Stimulated activated naive CD4-positive, alpha-beta T cell (primary cell): Measurements from ENCODE around the gene TMEM143.
"Not testable (repeated sequence)": the region's sequence is repeated elsewhere in the genome, so short reads cannot be mapped to it uniquely, and the experiment has no call there.

Experiments used
- DNase-seq, 6 experiments: peaks; one replicate each; lab custom pipeline; 2025; lab: John Stamatoyannopoulos, UW

TMEM143 gene

GRCh38 chr19:48363810-48364597, at the start of gene TMEM143, which contains the start of gene SYNGR4:
Gene TMEM143, minus strand, starts transcription at chr19:48363940. Its CDS starts 20 bp downstream, at chr19:48363920.
Gene SYNGR4, plus strand, starts transcription at chr19:48364367. Its CDS starts 1,476 bp downstream, at chr19:48365843.
- DNase-seq: peak; percentile 95 to 99 (median 98)

DNA sequence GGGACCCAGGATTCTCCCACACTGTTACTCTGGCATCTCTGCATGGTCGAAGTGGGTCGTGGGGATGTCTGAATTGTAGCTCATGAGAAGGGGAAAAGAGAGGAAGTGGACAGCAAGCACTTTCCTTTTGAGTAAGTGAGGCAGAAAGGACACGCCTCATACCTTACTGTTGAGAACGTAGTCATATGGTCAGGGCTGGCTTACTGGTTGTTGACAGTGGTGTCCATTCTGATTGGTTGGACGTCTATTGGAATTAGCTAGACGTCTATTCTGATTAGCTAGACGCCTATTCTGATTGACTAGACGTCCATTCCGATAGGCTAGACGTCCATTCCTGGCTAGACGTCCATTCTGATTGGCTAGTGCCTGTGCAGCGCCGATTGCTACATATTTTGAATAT, 42.1 kb upstream of the TMEM143 start:
- DNase-seq: no peak

- no peak for DNase-seq
Observed at GRCh38 chr19:48405010-48405659, 41.4 kb upstream of the TMEM143 start.

- DNase-seq: peak in 3 of 6 experiments; percentile 7 to 51 (median 33)
Observed at GRCh38 chr19:48403606-48404005, 39.9 kb upstream of the TMEM143 start.

DNA sequence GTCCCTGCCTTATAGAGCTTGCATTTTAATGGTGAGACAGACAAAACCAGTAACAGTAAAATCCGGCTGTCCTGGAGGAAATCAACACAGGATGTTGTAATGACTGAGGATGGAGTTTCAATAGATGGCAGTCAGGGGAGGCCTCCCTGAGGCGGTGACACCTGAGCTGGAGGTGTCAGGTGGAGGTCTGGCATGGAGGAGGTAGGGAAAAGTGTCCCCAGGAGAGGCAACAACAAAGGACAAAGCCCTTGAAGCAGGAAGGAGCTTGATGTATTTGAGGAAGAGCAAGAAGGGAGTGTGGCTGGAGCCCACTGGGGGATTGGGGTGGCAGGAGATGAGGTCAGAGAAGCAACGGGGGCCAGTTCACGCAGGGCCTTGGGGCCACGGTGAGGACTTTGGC, 37.5 kb upstream of the TMEM143 start:
- no peak for DNase-seq

GRCh38 chr19:48400018-48400742, 36.4 kb upstream of the TMEM143 start:
- DNase-seq: peak in 4 of 6 experiments; percentile 20 to 51 (median 32)

DNA sequence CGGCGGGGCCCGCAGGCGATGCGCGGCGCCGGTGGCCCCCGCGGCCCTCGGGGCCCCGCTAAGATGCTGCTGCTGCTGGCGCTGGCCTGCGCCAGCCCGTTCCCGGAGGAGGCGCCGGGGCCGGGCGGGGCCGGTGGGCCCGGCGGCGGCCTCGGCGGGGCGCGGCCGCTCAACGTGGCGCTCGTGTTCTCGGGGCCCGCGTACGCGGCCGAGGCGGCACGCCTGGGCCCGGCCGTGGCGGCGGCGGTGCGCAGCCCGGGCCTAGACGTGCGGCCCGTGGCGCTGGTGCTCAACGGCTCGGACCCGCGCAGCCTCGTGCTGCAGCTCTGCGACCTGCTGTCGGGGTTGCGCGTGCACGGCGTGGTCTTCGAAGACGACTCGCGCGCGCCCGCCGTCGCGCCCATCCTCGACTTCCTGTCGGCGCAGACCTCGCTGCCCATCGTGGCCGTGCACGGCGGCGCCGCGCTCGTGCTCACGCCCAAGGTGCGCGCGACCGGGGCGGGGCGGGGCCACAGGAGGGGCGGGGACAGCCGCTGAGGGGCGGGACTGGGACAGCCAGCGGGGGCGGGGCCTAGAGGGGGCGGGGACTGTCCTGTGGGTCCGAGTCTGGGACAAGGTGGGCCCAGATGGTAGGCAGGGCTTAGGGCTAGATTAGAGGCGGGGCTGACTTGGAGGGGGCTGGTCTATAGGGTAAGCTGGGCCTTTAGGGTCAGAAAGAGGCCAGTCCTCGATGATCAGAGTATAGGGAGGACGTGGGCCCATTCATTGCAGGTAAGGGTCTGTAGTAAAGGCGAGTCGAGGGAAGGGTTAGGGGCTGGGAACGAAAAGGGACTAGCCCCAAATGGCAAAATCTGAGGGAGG, 34.9 kb upstream of the TMEM143 start:
- peak; percentile 71 to 85 (median 78) for DNase-seq

DNA sequence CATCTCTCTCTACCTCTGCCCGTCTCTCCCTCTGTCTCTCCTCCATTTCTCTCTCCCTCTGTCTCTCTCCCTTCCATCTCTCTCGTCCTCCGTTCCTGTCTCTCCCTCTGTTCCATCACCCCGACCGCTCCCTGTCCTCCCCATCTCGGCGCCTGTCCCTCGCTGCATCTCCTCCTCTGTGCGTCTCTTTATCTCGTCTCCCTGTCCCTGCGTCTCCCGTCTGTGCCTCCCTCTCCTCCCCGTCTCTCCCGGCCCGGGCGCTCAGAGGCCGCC, 34.3 kb upstream of the TMEM143 start:
- peak in 1 of 6 experiments; percentile 58 for DNase-seq

GRCh38 chr19:48397263-48398101, 33.7 kb upstream of the TMEM143 start:
- DNase-seq: no peak

- DNase-seq: no peak
Observed at GRCh38 chr19:48396824-48397176, 33.1 kb upstream of the TMEM143 start.

DNA sequence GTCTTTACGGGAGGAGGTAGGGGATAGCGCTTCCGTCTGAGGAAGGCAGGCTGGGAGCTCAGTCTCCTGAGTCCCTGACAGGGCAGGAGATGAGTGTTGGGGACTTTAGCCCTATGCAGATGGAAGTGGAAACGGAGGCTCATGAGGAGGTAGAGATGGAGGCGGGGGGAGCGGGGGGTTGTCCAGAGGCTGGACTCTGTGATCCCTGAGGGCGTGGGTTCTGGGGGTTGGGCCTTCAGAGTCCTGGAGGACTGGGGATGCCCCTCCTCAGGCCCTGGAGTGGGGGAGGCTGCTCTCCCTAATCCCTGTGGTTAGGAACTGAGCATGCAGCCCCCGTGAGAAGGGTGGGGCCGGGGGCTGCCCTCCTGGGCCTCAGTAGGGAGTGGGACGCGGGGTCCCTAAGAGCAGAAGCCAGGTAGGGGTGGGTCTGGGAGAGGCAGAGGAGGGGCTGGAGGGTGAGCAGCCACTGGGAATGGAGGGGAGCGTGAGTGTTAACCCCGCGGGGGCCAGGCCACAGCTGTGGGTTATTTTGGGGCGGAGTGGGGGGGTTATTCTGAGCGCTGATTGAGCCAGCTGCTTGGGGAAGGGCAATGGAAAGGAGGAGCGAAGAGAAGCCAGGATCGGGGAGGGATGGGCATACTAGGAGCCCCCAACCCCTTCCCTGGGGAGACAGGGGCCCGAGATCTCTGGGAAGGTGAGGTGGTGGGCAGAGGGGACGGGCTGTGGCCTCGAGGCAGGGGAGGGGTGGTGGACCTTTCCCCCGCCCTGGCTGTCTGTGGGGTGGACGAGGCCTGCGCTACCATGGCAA, 32.5 kb upstream of the TMEM143 start:
- no peak for DNase-seq

DNA sequence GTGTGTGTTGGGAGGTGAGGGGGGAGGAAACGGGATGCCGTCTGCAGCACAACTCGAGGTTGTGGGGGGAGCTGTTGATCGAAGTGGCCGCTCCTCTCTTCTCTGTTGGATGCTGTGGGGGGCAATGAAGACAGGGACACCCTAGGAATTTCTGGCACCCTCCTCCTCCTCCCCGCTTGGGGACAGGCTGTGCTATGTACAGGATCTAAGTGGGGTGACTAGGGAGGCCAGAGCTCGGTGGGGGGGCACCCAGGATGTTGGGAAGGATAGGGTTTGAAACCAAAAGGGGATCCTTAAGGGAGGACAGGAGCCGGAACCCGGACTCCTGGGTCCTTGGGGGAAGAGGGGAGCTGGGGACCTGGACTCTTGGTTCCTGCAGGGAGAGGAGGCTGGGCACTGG, 31.8 kb upstream of the TMEM143 start:
- no peak for DNase-seq

DNA sequence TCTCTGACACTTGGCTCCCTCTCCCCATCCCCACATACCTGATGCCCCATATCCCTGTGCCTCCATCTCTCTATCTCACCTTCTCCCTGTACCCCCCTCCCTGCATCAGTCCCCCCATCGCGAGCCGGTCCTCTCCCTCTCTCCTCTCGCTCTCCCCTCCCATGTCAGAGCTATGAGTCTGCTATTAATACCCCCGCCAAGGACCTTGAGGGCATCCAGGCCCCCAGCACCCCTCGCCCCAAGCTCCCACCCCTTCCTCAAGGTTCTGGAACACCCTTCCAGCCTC, 31.4 kb upstream of the TMEM143 start:
- no peak for DNase-seq

- peak in 1 of 6 experiments; percentile 11 for DNase-seq
Observed at GRCh38 chr19:48394331-48395169, 30.8 kb upstream of the TMEM143 start.

DNA sequence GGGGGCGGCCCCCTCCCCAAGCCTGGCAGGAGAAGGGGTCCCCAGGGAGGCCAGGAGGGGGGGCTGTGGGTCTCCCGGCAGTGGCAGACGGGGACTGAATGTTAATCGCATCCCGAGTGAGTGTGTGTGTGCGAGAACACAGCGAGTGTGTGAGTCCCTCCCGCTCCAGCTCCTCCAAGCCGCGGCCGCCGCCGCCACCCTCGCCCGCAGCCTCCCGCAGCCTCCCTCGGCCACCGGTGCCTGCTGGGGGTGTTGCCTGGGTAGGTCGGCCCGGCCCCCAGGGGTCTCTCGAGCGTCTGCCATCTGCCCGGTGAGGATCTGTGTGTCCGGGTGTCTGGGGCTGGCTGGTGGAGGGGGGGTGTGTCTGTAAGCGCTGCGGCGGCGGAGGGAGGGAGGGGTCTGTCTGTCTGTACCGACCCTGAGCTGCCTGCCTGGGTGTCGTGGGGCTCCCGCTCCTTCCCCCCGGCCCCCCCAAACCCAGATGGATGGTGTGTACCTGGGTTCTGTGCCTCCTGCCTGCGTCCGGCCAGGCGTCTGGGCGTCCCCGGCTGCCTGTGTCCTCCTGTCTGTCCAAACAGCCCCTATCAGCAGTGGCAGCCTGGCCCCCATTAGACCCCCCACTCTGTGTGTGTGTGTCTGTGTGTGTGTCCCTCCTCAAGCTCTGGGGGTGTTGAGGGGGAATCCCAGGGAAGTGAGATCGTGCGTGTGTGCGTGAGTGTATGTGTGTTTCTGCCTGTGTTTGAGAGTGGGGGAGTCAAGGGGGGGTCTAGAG, 30.0 kb upstream of the TMEM143 start, which contains the start of gene GRIN2D:
TSS of gene GRIN2D (plus strand) at position 110 of the 772 bp plus-strand sequence. CDS start 4,725 bp downstream, outside the sequence.
- peak in 4 of 6 experiments; percentile 14 to 50 (median 34) for DNase-seq

GRCh38 chr19:48392860-48393558, 29.3 kb upstream of the TMEM143 start:
- peak in 1 of 6 experiments; percentile 35 for DNase-seq

DNA sequence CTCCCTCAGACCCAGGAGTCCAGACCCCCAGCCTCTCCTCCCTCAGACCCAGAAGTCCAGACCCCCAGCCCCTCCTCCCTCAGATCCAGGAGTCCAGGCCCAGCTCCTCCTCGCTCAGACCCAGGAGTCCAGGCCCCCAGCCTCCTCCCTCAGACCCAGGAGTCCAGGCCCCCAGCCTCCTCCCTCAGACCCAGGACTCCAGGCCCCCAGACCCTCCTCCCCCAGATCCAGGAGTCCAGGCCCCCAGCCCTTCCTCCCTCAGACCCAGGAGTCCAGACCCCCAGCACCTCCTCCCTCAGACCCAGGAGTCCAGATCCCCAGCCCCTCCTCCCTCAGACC, 28.2 kb upstream of the TMEM143 start:
- DNase-seq: not testable (repeated sequence)
